ENCODE data around the gene FBXO44. TPM values are rescaled to one million over a fixed set of nuclear protein-coding genes. Genes with fewer than 3 reads are reported as not detected.
"Not testable (repeated sequence)": the region's sequence is repeated elsewhere in the genome, so short reads cannot be mapped to it uniquely, and the experiment has no call there.

The FBXO44 gene
- total and polyA plus RNA-seq, 12 donors, result 6.3 to 121 (median 38.1) TPM

GRCh38 chr1:11642418-11643017, 12.2 kb upstream of the FBXO44 start:
- H3K36me3 ChIP-seq (replicated peaks in 1 of 2); H3K27ac ChIP-seq; H3K9me3 ChIP-seq (replicated peaks in 1 of 3); H3K27me3 ChIP-seq; H3K4me3 ChIP-seq; H3K4me1 ChIP-seq (replicated peaks in 1 of 2): not testable (repeated sequence)
- peak in 6 of 7 donors; percentile 58 to 90 (median 72) for DNase-seq
- TF ChIP-seq CTCF (IDR thresholded peaks at IDR 0.05), result peak; percentile 93 to 97 (median 96)
- 47 to 54% (median 48%) methylated on average over 15 to 18 of the region's 18 CpGs for WGBS, 4 donors
- intact Hi-C loops (cut with DNase I), result loop anchor here (5.0 to 10.0 kb wide), 5 partner anchors 305 to 605 kb away; partner anchors contain the start of gene MASP2 (in 1 of the 2)

- no peak overlapping the region for H3K27ac ChIP-seq
- no peaks in the 10 kb centered on the region for H3K9me3 ChIP-seq (replicated peaks in 1 of 3)
- 49 to 58% (median 51%) methylated on average over 5 of the region's 5 CpGs for WGBS, 4 donors
- DNase-seq, result no peak
- TF ChIP-seq CTCF (IDR thresholded peaks at IDR 0.05) (no peak), POLR2A (IDR thresholded peaks at IDR 0.05) (no peak)
- H3K4me1 ChIP-seq (replicated peaks in 1 of 2), result peaks cover 4 to 10% of the 10 kb centered on the region in 2 donors
- H3K4me3 ChIP-seq, result no peak overlapping the region
- H3K27me3 ChIP-seq, result no peaks in the 10 kb centered on the region
- H3K36me3 ChIP-seq (replicated peaks in 1 of 2), result no peaks in the 10 kb centered on the region
- intact Hi-C loops (cut with DNase I), result loop anchor here (5.0 to 10.0 kb wide), 5 partner anchors 306 to 606 kb away; partner anchors contain the start of gene MASP2 (in 1 of the 2)
These were observed 10.9 kb upstream of the FBXO44 start for GRCh38 chr1:11643782-11644181.

- Histone ChIP-seq H3K27ac (no peak overlapping the region), H3K9me3 (replicated peaks in 1 of 3) (no peaks in the 10 kb centered on the region), H3K27me3 (no peaks in the 10 kb centered on the region), H3K4me3 (no peak overlapping the region), H3K36me3 (replicated peaks in 1 of 2) (no peaks in the 10 kb centered on the region), H3K4me1 (replicated peaks in 1 of 2) (peaks cover 13 to 23% of the 10 kb centered on the region in 2 donors)
- WGBS, 4 donors, result 87 to 94% (median 92%) methylated on average over 5 of the region's 5 CpGs
- intact Hi-C loops (cut with DNase I), result loop anchor here in 1 of 2 donors (10.0 kb wide), 1 partner anchor 600 kb away; the partner anchor contains the start of gene MASP2
- no peak for DNase-seq
- no peak for TF ChIP-seq CTCF (IDR thresholded peaks at IDR 0.05)
- no peak for TF ChIP-seq POLR2A (IDR thresholded peaks at IDR 0.05)
These were observed 9.4 kb upstream of the FBXO44 start for GRCh38 chr1:11645270-11645669.

- H3K9me3 ChIP-seq (replicated peaks in 1 of 3), result no peaks in the 10 kb centered on the region
- no peak overlapping the region for H3K27ac ChIP-seq
- no peak overlapping the region for H3K4me3 ChIP-seq
- intact Hi-C loops (cut with DNase I), result loop anchor here in 1 of 2 donors (10.0 kb wide), 1 partner anchor 601 kb away; the partner anchor contains the start of gene MASP2
- peak; percentile 55 to 76 (median 66) for TF ChIP-seq CTCF (IDR thresholded peaks at IDR 0.05)
- TF ChIP-seq POLR2A (IDR thresholded peaks at IDR 0.05), result no peak
- WGBS, 4 donors, result 22 to 28% (median 25%) methylated on average over 7 to 8 of the region's 8 CpGs
- no peaks in the 10 kb centered on the region for H3K36me3 ChIP-seq (replicated peaks in 1 of 2)
- peak; percentile 79 to 89 (median 85) for DNase-seq
- H3K27me3 ChIP-seq, result no peaks in the 10 kb centered on the region
- peaks cover 13 to 28% of the 10 kb centered on the region in 2 donors for H3K4me1 ChIP-seq (replicated peaks in 1 of 2)
These were observed 8.9 kb upstream of the FBXO44 start for GRCh38 chr1:11645670-11646265.

Measured in adrenal gland (tissue), 12 donors.